HEK293 (cell line): ENCODE measurements around the gene ETHE1.

ENCODE experiments used
- KLF1 ChIP-seq: fragments of 450-650 bp; formaldehyde crosslinking; IDR thresholded peaks from 2 replicates; pipeline ENCODE4 v1.5.1; 2016; ENCODE audit warnings: missing biosample characterization, missing genetic modification characterization
- ZNF266 ChIP-seq: fragments of 450-650 bp; formaldehyde crosslinking; IDR thresholded peaks from 2 replicates; pipeline ENCODE4 v1.5.1; 2016; ENCODE audit warnings: missing biosample characterization, missing genetic modification characterization, low read depth
- TF ChIP-seq, protein P1 (sequence below): fragments of 450-650 bp; formaldehyde crosslinking; IDR thresholded peaks from 2 replicates; pipeline ENCODE4 v1.5.1; 2016; ENCODE audit warnings: missing biosample characterization, missing genetic modification characterization

DNA sequence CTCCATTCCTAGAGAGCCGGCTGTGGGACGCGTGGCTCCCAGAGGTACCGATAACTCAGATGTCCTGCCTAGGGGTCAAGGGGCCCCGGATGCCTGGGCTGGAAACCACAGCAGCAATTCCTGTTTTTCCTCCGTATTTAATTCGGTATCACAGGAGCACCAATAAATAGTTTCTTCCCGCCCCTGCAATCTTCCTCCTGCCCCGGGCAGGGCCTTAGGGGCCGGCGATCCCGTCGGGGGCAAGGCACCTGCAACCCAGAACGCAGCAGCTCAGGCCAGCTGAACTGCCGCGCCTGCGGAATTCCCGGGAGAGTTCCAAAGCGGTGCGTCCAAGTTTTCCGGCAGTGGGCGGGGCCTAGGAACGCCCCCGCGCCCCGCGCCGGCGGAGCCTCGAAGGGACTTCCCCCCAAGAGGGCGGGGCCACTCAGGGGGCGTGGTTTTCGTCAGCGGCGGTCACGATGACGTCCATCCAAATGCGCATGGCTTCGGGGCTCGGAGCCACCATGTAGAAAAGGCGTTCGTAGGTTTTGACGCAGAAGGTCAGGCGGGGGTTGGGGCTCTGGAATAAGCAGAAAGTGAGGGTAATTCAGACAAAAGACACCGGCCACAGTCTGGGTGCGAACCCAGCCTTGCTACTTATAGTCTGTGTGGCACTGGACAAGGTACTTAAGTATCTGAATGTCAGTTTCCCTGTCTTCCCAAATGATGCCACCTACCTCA lies 51.9 kb downstream of the ETHE1 start:
- TF ChIP-seq ZNF266 (tag by site-specific recombination), result no peak
- TF ChIP-seq, protein P1, sequence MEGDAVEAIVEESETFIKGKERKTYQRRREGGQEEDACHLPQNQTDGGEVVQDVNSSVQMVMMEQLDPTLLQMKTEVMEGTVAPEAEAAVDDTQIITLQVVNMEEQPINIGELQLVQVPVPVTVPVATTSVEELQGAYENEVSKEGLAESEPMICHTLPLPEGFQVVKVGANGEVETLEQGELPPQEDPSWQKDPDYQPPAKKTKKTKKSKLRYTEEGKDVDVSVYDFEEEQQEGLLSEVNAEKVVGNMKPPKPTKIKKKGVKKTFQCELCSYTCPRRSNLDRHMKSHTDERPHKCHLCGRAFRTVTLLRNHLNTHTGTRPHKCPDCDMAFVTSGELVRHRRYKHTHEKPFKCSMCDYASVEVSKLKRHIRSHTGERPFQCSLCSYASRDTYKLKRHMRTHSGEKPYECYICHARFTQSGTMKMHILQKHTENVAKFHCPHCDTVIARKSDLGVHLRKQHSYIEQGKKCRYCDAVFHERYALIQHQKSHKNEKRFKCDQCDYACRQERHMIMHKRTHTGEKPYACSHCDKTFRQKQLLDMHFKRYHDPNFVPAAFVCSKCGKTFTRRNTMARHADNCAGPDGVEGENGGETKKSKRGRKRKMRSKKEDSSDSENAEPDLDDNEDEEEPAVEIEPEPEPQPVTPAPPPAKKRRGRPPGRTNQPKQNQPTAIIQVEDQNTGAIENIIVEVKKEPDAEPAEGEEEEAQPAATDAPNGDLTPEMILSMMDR, result no peak
- peak; percentile 84 for TF ChIP-seq KLF1 (tag by site-specific recombination)
